PFSK-1 (cell line): ENCODE data around the gene SLC9A9.

Experiments
- FOXP2 ChIP-seq: optimal IDR thresholded peaks from 2 replicates; pipeline ENCODE3; 2011; ENCODE audit warnings: borderline replicate concordance, control low read depth, inconsistent platforms; ENCODE audit not compliant: insufficient read depth; ENCODE audit errors: extremely low read length, extremely low read depth
- POLR2AphosphoS5 ChIP-seq: IDR thresholded peaks from 2 replicates; pipeline ENCODE4 v1.6.1; 2012; ENCODE audit warnings: low read depth, mild to moderate bottlenecking, control low read depth, low read length, moderate library complexity
- SIN3A ChIP-seq: IDR thresholded peaks from 2 replicates; pipeline ENCODE4 v1.6.1; 2012; ENCODE audit warnings: mild to moderate bottlenecking, low read length, moderate library complexity, borderline replicate concordance; ENCODE audit not compliant: insufficient read depth
- TAF1 ChIP-seq: IDR thresholded peaks from 2 replicates; pipeline ENCODE4 v1.6.1; 2012; ENCODE audit warnings: low read length, control low read depth, borderline replicate concordance; ENCODE audit not compliant: insufficient read depth
- TF ChIP-seq, protein P1 (sequence below), 2 experiments: IDR thresholded peaks; 2 replicates each; pipeline versions ENCODE4 v1.6.1 to v1.8.0; 2011 to 2012; ENCODE audit warnings: low read depth in 2 of 2, low read length in 2 of 2, control low read depth in 1 of 2, inconsistent platforms in 1 of 2, mild to moderate bottlenecking in 1 of 2, moderate library complexity in 1 of 2; ENCODE audit not compliant: insufficient read depth in 1 of 2

The SLC9A9 gene

DNA sequence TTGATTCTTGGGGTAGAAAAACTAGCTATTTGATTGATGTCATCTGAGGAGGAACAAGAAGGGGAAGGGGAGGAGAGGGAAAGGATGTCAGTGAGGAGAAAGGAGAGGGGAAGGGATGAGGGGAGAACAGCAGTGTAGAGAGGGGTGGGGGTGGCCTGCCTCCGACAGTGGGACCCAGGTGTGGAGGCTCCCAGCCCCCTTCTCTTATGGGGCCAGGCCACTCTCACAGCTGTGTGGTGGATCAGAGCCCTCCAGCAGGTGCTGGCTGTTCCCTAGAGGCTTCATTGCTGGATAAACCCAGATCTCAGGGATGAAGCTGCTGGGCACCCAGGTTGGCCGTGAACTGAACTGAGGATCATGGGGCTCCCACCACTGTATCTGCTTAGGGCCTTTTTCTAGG is 464.2 kb downstream of the SLC9A9 start:
- TF ChIP-seq TAF1 (no peak), SIN3A (no peak), FOXP2 (no peak), POLR2AphosphoS5 (no peak)
- TF ChIP-seq, protein P1, sequence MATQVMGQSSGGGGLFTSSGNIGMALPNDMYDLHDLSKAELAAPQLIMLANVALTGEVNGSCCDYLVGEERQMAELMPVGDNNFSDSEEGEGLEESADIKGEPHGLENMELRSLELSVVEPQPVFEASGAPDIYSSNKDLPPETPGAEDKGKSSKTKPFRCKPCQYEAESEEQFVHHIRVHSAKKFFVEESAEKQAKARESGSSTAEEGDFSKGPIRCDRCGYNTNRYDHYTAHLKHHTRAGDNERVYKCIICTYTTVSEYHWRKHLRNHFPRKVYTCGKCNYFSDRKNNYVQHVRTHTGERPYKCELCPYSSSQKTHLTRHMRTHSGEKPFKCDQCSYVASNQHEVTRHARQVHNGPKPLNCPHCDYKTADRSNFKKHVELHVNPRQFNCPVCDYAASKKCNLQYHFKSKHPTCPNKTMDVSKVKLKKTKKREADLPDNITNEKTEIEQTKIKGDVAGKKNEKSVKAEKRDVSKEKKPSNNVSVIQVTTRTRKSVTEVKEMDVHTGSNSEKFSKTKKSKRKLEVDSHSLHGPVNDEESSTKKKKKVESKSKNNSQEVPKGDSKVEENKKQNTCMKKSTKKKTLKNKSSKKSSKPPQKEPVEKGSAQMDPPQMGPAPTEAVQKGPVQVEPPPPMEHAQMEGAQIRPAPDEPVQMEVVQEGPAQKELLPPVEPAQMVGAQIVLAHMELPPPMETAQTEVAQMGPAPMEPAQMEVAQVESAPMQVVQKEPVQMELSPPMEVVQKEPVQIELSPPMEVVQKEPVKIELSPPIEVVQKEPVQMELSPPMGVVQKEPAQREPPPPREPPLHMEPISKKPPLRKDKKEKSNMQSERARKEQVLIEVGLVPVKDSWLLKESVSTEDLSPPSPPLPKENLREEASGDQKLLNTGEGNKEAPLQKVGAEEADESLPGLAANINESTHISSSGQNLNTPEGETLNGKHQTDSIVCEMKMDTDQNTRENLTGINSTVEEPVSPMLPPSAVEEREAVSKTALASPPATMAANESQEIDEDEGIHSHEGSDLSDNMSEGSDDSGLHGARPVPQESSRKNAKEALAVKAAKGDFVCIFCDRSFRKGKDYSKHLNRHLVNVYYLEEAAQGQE (IDR thresholded peaks at IDR 0.05; ENCODE audit: insufficient read depth in 1 of 2, low read depth in 2 of 2, low read length in 2 of 2), result no peak

DNA sequence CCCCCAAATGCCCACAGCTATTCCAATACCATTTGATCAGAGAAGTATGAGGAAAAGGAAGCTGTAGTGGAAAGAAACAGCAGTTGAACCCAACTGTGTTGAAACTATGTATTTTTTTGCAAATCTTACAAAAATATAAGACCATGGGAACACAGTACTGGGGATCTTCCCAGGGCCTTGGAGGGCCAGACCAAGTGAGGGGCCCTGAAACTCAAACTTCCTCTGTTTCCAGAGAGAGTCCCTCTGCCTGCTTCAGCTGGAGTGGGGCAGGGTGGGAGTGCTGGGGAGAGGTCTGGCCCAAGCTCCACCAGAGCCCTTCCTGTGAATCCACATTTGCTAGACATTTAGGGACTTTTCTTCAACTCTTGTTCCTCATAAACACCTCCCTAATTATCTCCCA is 464.8 kb downstream of the SLC9A9 start:
- TF ChIP-seq, protein P1 (IDR thresholded peaks at IDR 0.05; ENCODE audit: insufficient read depth in 1 of 2, low read depth in 2 of 2, low read length in 2 of 2), result no peak
- no peak for TF ChIP-seq TAF1
- TF ChIP-seq FOXP2, result no peak
- TF ChIP-seq SIN3A, result no peak
- no peak for TF ChIP-seq POLR2AphosphoS5

DNA sequence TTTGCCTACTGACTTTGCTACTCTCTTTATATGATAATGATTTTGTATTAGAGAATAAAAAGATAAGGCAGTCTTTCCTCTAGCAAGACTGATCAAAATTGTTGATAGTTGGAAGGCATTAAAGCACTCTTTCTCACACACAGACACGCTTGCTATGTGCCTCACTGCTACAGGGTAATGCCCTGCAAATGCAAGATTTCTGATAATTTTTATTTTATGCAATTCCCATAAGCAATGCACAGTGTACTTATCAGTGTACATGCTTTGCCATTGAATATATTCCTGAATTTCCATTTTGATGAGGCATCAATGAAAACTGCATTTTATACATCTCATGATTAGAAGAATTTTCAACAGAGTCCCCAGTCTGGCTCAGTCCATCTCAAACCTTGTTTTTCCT is 465.5 kb downstream of the SLC9A9 start:
- TF ChIP-seq POLR2AphosphoS5, result no peak
- TF ChIP-seq FOXP2, result no peak
- TF ChIP-seq SIN3A, result no peak
- TF ChIP-seq, protein P1 (IDR thresholded peaks at IDR 0.05; ENCODE audit: insufficient read depth in 1 of 2, low read depth in 2 of 2, low read length in 2 of 2), result no peak
- no peak for TF ChIP-seq TAF1

DNA sequence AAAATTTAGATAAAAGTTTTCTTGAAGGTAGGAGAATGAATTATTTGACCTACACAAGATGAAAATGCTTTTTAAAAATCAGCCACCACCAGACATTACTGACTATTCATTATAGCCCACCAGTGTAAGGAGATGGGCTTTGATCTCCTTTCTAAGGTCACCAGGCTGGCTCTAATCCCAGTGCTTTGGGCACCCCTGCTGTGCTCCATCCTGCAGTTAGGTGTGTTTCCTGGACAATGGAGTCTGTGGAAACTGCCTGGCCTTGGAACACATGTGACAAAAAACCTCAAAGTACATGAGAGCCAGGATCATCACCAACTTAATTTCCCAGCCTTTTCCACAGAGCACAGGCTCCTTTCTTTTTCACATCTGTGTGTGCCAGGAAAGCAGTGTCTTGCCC is 467.8 kb downstream of the SLC9A9 start:
- TF ChIP-seq TAF1 (no peak), SIN3A (no peak), POLR2AphosphoS5 (no peak), FOXP2 (no peak)
- TF ChIP-seq, protein P1 (IDR thresholded peaks at IDR 0.05; ENCODE audit: insufficient read depth in 1 of 2, low read depth in 2 of 2, low read length in 2 of 2), result no peak

DNA sequence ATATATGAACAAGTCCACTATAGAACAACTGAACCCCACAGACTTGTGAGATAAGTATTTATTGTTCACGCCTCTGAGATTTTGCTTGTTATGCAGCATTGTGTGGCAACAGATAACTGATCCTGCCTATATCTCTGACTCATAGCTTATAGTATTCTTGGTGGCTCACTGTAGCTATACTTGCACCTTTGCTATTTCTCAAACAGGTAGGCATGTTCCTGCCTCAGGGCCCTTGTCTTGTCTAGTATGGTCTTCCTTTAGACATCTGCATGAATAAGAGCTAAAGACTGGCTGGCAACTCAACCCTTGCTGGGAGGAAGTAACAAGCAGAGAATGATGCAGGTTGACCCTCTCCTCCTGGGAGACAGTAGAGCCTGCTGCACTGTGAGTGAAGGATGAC is 472.6 kb downstream of the SLC9A9 start:
- TF ChIP-seq SIN3A, result no peak
- TF ChIP-seq FOXP2, result no peak
- TF ChIP-seq, protein P1 (IDR thresholded peaks at IDR 0.05; ENCODE audit: insufficient read depth in 1 of 2, low read depth in 2 of 2, low read length in 2 of 2), result no peak
- TF ChIP-seq TAF1, result no peak
- TF ChIP-seq POLR2AphosphoS5, result no peak
